Measurements from ENCODE around the gene ACAD9.

- TF ChIP-seq EZH2 (IDR thresholded peaks at IDR 0.05; ENCODE audit: insufficient read depth, poor library complexity, severe bottlenecking) (no peak), EZH2phosphoT487 (IDR thresholded peaks at IDR 0.05; ENCODE audit: insufficient read depth, low read depth) (no peak)
These were observed 62.9 kb downstream of the ACAD9 start for GRCh38 chr3:128942161-128942952.
